HG03571 (cell line): ENCODE data around the gene KCNJ4.

Experiments
- ATAC-seq: cut with Tn5 transposase; IDR thresholded peaks from one replicate; pipeline ENCODE4 v1.9.1; 2021; ENCODE audit not compliant: unreplicated experiment

KCNJ4 gene

GRCh38 chr22:38453996-38454352, 1.0 kb downstream of the KCNJ4 start:
- no peak for ATAC-seq

GRCh38 chr22:38453066-38453672, 1.8 kb downstream of the KCNJ4 start:
- no peak for ATAC-seq

GRCh38 chr22:38452373-38453065, 2.5 kb downstream of the KCNJ4 start:
- no peak for ATAC-seq

- ATAC-seq = no peak
Measured at GRCh38 chr22:38451864-38452263, 3.1 kb downstream of the KCNJ4 start.

- ATAC-seq = no peak
Measured at GRCh38 chr22:38451404-38451803, 3.6 kb downstream of the KCNJ4 start.

GRCh38 chr22:38450234-38450797, 4.7 kb downstream of the KCNJ4 start:
- no peak for ATAC-seq

GRCh38 chr22:38449776-38450175, 5.2 kb downstream of the KCNJ4 start:
- ATAC-seq = no peak

- no peak for ATAC-seq
Measured at GRCh38 chr22:38448945-38449745, 5.9 kb downstream of the KCNJ4 start.

GRCh38 chr22:38446018-38446601, 8.9 kb downstream of the KCNJ4 start:
- no peak for ATAC-seq

- no peak for ATAC-seq
Measured at GRCh38 chr22:38444783-38445182, 10.2 kb downstream of the KCNJ4 start.

GRCh38 chr22:38443628-38444521, 11.1 kb downstream of the KCNJ4 start:
- no peak for ATAC-seq

- no peak for ATAC-seq
Measured at GRCh38 chr22:38442967-38443627, 11.9 kb downstream of the KCNJ4 start.

GRCh38 chr22:38441620-38442287, 13.2 kb downstream of the KCNJ4 start:
- ATAC-seq = no peak

- no peak for ATAC-seq
Measured at GRCh38 chr22:38440747-38441350, 14.2 kb downstream of the KCNJ4 start.

- no peak for ATAC-seq
Measured at GRCh38 chr22:38437416-38437815, 17.6 kb downstream of the KCNJ4 start.

- no peak for ATAC-seq
Measured at GRCh38 chr22:38436629-38437395, 18.2 kb downstream of the KCNJ4 start.

- ATAC-seq = no peak
Measured at GRCh38 chr22:38435965-38436364, 19.0 kb downstream of the KCNJ4 start.

GRCh38 chr22:38435010-38435409, 20.0 kb downstream of the KCNJ4 start:
- ATAC-seq = no peak
